HepG2 (cell line): Measurements from ENCODE around the gene SLC1A2. TPM values are rescaled to one million over a fixed set of nuclear protein-coding genes. Genes with fewer than 3 reads are reported as not detected.

Source experiments
- POGZ ChIP-seq: sonication (generic); formaldehyde crosslinking; IDR thresholded peaks from 2 replicates; pipeline ENCODE4 v1.4.0; 2020; ENCODE audit warnings: mild to moderate bottlenecking, missing genetic modification reagents
- SMAD1 ChIP-seq: sonication (generic); formaldehyde crosslinking; IDR thresholded peaks from 2 replicates; pipeline ENCODE4 v1.4.0; 2020; ENCODE audit warnings: missing genetic modification reagents, low read depth, mild to moderate bottlenecking, borderline replicate concordance
- TARDBP ChIP-seq: sonication (generic); formaldehyde crosslinking; IDR thresholded peaks from 2 replicates; pipeline ENCODE4 v1.8.0; 2022; ENCODE audit warnings: mild to moderate bottlenecking, missing genetic modification reagents
- ZIK1 ChIP-seq: sonication (generic); formaldehyde crosslinking; IDR thresholded peaks from 2 replicates; pipeline ENCODE4 v1.5.0; 2020; ENCODE audit warnings: mild to moderate bottlenecking, low read depth, missing genetic modification reagents, borderline replicate concordance
- ZNF292 ChIP-seq: sonication (generic); formaldehyde crosslinking; IDR thresholded peaks from 2 replicates; pipeline ENCODE4 v1.8.1; 2022; ENCODE audit warnings: mild to moderate bottlenecking, low read depth, missing genetic modification reagents, borderline replicate concordance
- ZNF446 ChIP-seq: sonication (generic); formaldehyde crosslinking; IDR thresholded peaks from 2 replicates; pipeline ENCODE4 v1.5.0; 2020; ENCODE audit warnings: mild to moderate bottlenecking, missing genetic modification reagents
- ZNF644 ChIP-seq: IDR thresholded peaks from 2 replicates; pipeline ENCODE4 v1.6.1; 2016; ENCODE audit warnings: low read depth
- polyA plus RNA-seq, 8 experiments: library from polyadenylated mRNA; depleted of rRNA in 3 of 8; stranded (reverse) in 7 of 8; unstranded in 1 of 8; fragments of >200 nt; fragmentation: Illumina TruSeq in 4 of 8; extraction: Trizol in 4 of 8; gene quantifications; 2 replicates each; pipeline versions ENCODE4 v1.2.1 to v1.2.3, GENCODE V29; 2011 to 2016; ENCODE audit warnings: low read depth in 4 of 8, missing spikeins in 1 of 8, mixed read lengths in 1 of 8; ENCODE audit not compliant: insufficient read depth in 1 of 8
- total RNA-seq, 5 experiments: library from RNA; depleted of rRNA; stranded (reverse); fragments of >200 nt; fragmentation: Illumina TruSeq; extraction: Trizol; gene quantifications; 2 replicates each; pipeline ENCODE4 v1.2.3, GENCODE V29; 2016; ENCODE audit warnings: low read depth in 1 of 5
- TF ChIP-seq, protein P1 (sequence below): IDR thresholded peaks from 2 replicates; pipeline ENCODE4 v1.6.1; 2016
- TF ChIP-seq, protein P2 (sequence below): sonication (generic); formaldehyde crosslinking; IDR thresholded peaks from 2 replicates; pipeline ENCODE4 v1.5.0; 2020; ENCODE audit warnings: missing genetic modification reagents
- TF ChIP-seq, protein P3 (sequence below): sonication (generic); formaldehyde crosslinking; conservative IDR thresholded peaks from 2 replicates; pipeline ENCODE4 v1.8.0; 2022; ENCODE audit warnings: low read depth, missing genetic modification reagents

SLC1A2 gene
- total and polyA plus RNA-seq, 2 of the 13 experiments (the other 11 are each of a cell fraction or from before 2014, with no cell fraction given): 23.2 to 43.2 TPM

DNA sequence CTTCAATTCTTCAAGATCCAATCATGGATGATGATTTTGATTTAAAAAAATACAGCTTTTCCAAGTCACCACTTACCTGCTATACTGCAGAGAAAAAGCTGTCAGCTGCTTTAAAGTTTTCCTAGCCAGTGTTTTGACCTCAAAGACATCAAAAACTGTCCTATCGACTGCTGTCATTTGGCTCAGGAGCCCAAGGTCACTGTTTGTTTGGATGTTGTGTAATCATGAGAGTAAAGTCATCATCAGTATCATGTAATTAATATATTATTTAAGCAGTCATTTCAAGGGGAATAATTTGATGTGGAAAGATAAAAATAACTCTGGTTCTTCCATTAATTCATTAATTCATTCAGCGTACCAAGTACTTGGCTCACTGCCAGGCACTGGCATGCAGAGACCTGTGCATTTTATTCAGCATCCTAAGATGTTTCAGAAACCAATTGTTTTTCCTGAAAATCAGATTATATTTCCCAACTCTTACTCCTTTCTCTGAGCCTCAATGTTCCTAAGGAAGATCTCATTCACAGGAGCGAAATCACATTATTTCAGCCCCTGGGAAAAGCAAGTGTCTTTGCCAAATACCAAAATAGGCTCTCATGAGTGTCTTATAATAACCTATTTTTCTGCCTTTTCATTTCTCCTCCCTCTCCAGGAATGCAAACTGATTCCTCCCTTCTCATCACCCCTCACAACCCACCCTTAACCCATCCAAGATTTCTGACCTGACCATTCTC is 59.9 kb downstream of the SLC1A2 start (continued):
- TF ChIP-seq, protein P1, sequence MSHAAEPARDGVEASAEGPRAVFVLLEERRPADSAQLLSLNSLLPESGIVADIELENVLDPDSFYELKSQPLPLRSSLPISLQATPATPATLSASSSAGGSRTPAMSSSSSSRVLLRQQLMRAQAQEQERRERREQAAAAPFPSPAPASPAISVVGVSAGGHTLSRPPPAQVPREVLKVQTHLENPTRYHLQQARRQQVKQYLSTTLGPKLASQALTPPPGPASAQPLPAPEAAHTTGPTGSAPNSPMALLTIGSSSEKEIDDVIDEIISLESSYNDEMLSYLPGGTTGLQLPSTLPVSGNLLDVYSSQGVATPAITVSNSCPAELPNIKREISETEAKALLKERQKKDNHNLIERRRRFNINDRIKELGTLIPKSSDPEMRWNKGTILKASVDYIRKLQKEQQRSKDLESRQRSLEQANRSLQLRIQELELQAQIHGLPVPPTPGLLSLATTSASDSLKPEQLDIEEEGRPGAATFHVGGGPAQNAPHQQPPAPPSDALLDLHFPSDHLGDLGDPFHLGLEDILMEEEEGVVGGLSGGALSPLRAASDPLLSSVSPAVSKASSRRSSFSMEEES (CRISPR knock-in tag): peak; percentile 54; the same call in 1 of the 2 replicates
- TF ChIP-seq SMAD1: no peak
- TF ChIP-seq, protein P2, sequence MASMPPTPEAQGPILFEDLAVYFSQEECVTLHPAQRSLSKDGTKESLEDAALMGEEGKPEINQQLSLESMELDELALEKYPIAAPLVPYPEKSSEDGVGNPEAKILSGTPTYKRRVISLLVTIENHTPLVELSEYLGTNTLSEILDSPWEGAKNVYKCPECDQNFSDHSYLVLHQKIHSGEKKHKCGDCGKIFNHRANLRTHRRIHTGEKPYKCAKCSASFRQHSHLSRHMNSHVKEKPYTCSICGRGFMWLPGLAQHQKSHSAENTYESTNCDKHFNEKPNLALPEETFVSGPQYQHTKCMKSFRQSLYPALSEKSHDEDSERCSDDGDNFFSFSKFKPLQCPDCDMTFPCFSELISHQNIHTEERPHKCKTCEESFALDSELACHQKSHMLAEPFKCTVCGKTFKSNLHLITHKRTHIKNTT (CRISPR knock-in tag): no peak
- no peak for TF ChIP-seq TARDBP (CRISPR knock-in tag)
- 0 out of 2 replicates have a peak, but pooled peaks have one; percentile 45 for TF ChIP-seq ZNF644 (CRISPR knock-in tag)
- peak; percentile 39; the same call in 1 of the 2 replicates for TF ChIP-seq ZNF292 (CRISPR knock-in tag)
- TF ChIP-seq, protein P3, sequence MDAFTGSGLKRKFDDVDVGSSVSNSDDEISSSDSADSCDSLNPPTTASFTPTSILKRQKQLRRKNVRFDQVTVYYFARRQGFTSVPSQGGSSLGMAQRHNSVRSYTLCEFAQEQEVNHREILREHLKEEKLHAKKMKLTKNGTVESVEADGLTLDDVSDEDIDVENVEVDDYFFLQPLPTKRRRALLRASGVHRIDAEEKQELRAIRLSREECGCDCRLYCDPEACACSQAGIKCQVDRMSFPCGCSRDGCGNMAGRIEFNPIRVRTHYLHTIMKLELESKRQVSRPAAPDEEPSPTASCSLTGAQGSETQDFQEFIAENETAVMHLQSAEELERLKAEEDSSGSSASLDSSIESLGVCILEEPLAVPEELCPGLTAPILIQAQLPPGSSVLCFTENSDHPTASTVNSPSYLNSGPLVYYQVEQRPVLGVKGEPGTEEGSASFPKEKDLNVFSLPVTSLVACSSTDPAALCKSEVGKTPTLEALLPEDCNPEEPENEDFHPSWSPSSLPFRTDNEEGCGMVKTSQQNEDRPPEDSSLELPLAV: no peak
- no peak for TF ChIP-seq ZIK1
- TF ChIP-seq ZNF446 (CRISPR knock-in tag): no peak
- peak; percentile 65 for TF ChIP-seq POGZ (CRISPR knock-in tag)
